PC-3 (cell line): Measurements from ENCODE around the gene SCAI. TPM values are rescaled to one million over a fixed set of nuclear protein-coding genes. Genes with fewer than 3 reads are reported as not detected.

Experiments used
- ATAC-seq: fragments of 200-7000 bp; cut with Tn5 transposase; 2 replicates; pipeline ENCODE4 v1.9.1; 2020; ENCODE audit warnings: mild to moderate bottlenecking, moderate library complexity
- BruUV-seq: library from RNA; stranded (reverse); fragments of 400-500 nt; replicated peaks from 2 replicates; lab custom pipeline; 2021; lab: Mats Ljungman, UMichigan
- CTCF ChIA-PET: fragments of 300-600 bp; sonication (Branson Sonifier 250); formaldehyde crosslinking; loops from one replicate; lab custom pipeline; 2022; ENCODE audit warnings: antibody characterized with exemption; lab: Charles Lee
- POLR2A ChIA-PET: fragments of 300-600 bp; sonication (Branson Sonifier 250); formaldehyde crosslinking; loops from one replicate; lab custom pipeline; 2022; ENCODE audit warnings: antibody characterized with exemption; ENCODE audit not compliant: unreplicated experiment; lab: Charles Lee
- DNase-seq: peaks from one replicate; pipeline ENCODE4 v3.0.0-alpha.2; 2015
- H2AFZ ChIP-seq: fragments of 300-600 bp; sonication (generic); 2 replicates; pipeline ENCODE4 v1.6.0; 2016; ENCODE audit warnings: antibody characterized with exemption, low read length
- H3F3A ChIP-seq: fragments of 300-600 bp; sonication (generic); one replicate; pipeline ENCODE4 v1.6.0; 2017; ENCODE audit warnings: antibody characterized with exemption, low read length, control low read depth, mild to moderate bottlenecking; ENCODE audit not compliant: unreplicated experiment
- H3K27ac ChIP-seq: fragments of 300-600 bp; sonication (generic); 2 replicates; pipeline ENCODE4 v1.5.1; 2016; ENCODE audit warnings: mild to moderate bottlenecking, low read length
- H3K27me3 ChIP-seq: fragments of 300-600 bp; sonication (generic); 2 replicates; pipeline ENCODE4 v1.6.1; 2016; ENCODE audit warnings: low read length, mixed read lengths
- H3K36me3 ChIP-seq: fragments of 300-600 bp; sonication (generic); 2 replicates; pipeline ENCODE4 v1.6.1; 2016; ENCODE audit warnings: low read depth, mixed run types, low read length, mixed read lengths
- H3K4me1 ChIP-seq: fragments of 300-600 bp; sonication (generic); 2 replicates; pipeline ENCODE4 v1.5.1; 2016; ENCODE audit warnings: low read length; ENCODE audit not compliant: insufficient read depth
- H3K4me2 ChIP-seq: fragments of 300-600 bp; sonication (generic); 2 replicates; pipeline ENCODE4 v1.6.0; 2016; ENCODE audit warnings: low read length
- H3K4me3 ChIP-seq: fragments of 300-600 bp; sonication (generic); 2 replicates; pipeline ENCODE4 v1.5.1; 2016; ENCODE audit warnings: mild to moderate bottlenecking, low read length, mixed read lengths
- H3K79me2 ChIP-seq: fragments of 300-600 bp; sonication (generic); 2 replicates; pipeline ENCODE4 v1.6.1; 2017; ENCODE audit warnings: low read length, mixed read lengths
- H3K9ac ChIP-seq: fragments of 300-600 bp; sonication (generic); 2 replicates; pipeline ENCODE4 v1.6.0; 2016; ENCODE audit warnings: mild to moderate bottlenecking, low read length
- H3K9me2 ChIP-seq: fragments of 300-600 bp; sonication (generic); replicated peaks from 2 replicates; pipeline ENCODE4 v1.6.1; 2016; ENCODE audit warnings: mixed run types, low read length, mixed read lengths
- H3K9me3 ChIP-seq: fragments of 300-600 bp; sonication (generic); 2 replicates; pipeline ENCODE4 v1.6.1; 2016; ENCODE audit warnings: low read length, mixed read lengths
- H4K20me1 ChIP-seq: fragments of 300-600 bp; sonication (generic); 2 replicates; pipeline ENCODE4 v1.6.1; 2016; ENCODE audit warnings: low read length, mixed read lengths
- CTCF ChIP-seq: fragments of 300-600 bp; sonication (generic); conservative IDR thresholded peaks from 2 replicates; pipeline ENCODE4 v1.5.1; 2017; ENCODE audit warnings: antibody characterized with exemption, low read depth, mild to moderate bottlenecking, low read length
- EZH2 ChIP-seq: fragments of 300-600 bp; sonication (generic); IDR thresholded peaks from one replicate; pipeline ENCODE4 v1.6.1; 2017; ENCODE audit warnings: antibody characterized with exemption, mild to moderate bottlenecking, low read length; ENCODE audit not compliant: unreplicated experiment
- EZH2phosphoT487 ChIP-seq: fragments of 300-600 bp; sonication (generic); IDR thresholded peaks from 2 replicates; pipeline ENCODE4 v1.6.1; 2018; ENCODE audit warnings: mild to moderate bottlenecking, antibody characterized with exemption, low read length, borderline replicate concordance
- intact Hi-C: fragments of 100-400 bp; cut with micrococcal nuclease; formaldehyde crosslinking; loops from 2 replicates; pipeline ENCODE4 v1.9.0; 2023
- total RNA-seq: library from RNA; depleted of rRNA; stranded (reverse); fragments of >200 nt; gene quantifications from 2 replicates; pipeline ENCODE4 v1.2.3, GENCODE V29; 2014

SCAI gene
- total RNA-seq, 1 experiment from 2014 or later = 5.2 TPM

GRCh38 chr9:125140576-125140975 is 2.8 kb downstream of the SCAI start:
- H3K4me1 ChIP-seq = no peaks in the 10 kb centered on the region; the same call in 1 of the 2 replicates
- H3K4me3 ChIP-seq = no peak overlapping the region
- intact Hi-C loops = loop anchor here (5.0 kb wide), 1 partner anchor 33 kb away; no protein-coding TSS in a partner anchor
- no peak for DNase-seq
- peaks cover 11% of the 10 kb centered on the region; the same call in 1 of the 2 replicates for H3K79me2 ChIP-seq
- ChIA-PET POLR2A (no interaction called here), CTCF (no interaction called here)
- H3K36me3 ChIP-seq = no peaks in the 10 kb centered on the region; the same call in 1 of the 2 replicates
- no peak for ATAC-seq
- no peak overlapping the region for H2AFZ ChIP-seq
- TF ChIP-seq EZH2 = no peak
- no peak for TF ChIP-seq CTCF
- TF ChIP-seq EZH2phosphoT487 = no peak
- no peaks in the 10 kb centered on the region for H4K20me1 ChIP-seq
- no peaks in the 10 kb centered on the region for H3K27me3 ChIP-seq
- H3K9me2 ChIP-seq = no peaks in the 10 kb centered on the region
- no peak overlapping the region for H3K9ac ChIP-seq
- H3K4me2 ChIP-seq = no peak overlapping the region
- no peak overlapping the region for H3K27ac ChIP-seq
- no peaks in the 10 kb centered on the region for H3K9me3 ChIP-seq
- BruUV-seq = no TSS peak
- no peaks in the 10 kb centered on the region for H3F3A ChIP-seq

DNA sequence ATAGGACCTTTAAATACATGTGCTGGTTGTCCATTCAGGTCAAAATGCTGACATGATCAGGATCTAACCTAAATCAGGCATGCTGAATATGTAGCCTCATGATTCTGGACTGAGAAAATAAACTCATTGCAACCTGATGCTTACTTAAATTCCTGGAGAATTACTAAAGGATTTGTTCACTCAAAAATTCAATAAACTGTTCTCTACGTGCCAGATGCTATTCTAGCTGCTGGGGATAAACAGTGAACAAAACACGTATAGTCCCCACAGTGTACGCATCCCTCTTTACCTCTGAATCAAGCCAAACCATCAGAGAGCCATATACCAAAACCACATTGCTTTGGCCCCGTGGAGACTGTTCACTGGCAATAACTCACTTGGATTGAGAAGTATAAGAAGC is 6.1 kb downstream of the SCAI start:
- H3K4me1 ChIP-seq = no peaks in the 10 kb centered on the region; the same call in 1 of the 2 replicates
- ATAC-seq (peak; percentile 95), DNase-seq (peak; percentile 63)
- H3K9me3 ChIP-seq = no peaks in the 10 kb centered on the region
- no peak overlapping the region for H3K9ac ChIP-seq
- BruUV-seq = no TSS peak
- no peak overlapping the region for H3K4me2 ChIP-seq
- H3F3A ChIP-seq = no peaks in the 10 kb centered on the region
- ChIA-PET POLR2A (interaction anchor here (0.5 kb wide), 1 partner anchor 156 kb away, joined by 11 read pairs; no protein-coding TSS in a partner anchor), CTCF (no interaction called here)
- H2AFZ ChIP-seq = no peak overlapping the region
- TF ChIP-seq EZH2 (no peak), CTCF (no peak), EZH2phosphoT487 (no peak)
- H3K9me2 ChIP-seq = no peaks in the 10 kb centered on the region
- no peaks in the 10 kb centered on the region for H4K20me1 ChIP-seq
- H3K27ac ChIP-seq = no peak overlapping the region
- H3K27me3 ChIP-seq = no peaks in the 10 kb centered on the region
- H3K4me3 ChIP-seq = no peak overlapping the region
- peaks cover 5% of the 10 kb centered on the region; the same call in 1 of the 2 replicates for H3K79me2 ChIP-seq
- intact Hi-C loops = no loop called here
- no peaks in the 10 kb centered on the region for H3K36me3 ChIP-seq

- TF ChIP-seq EZH2 (no peak), CTCF (no peak), EZH2phosphoT487 (no peak)
- CTCF ChIA-PET = no interaction called here
- no peaks in the 10 kb centered on the region for H3K9me2 ChIP-seq
These were observed 8.4 kb downstream of the SCAI start for GRCh38 chr9:125134976-125135375.

More at GRCh38 chr9:125134976-125135375, 8.4 kb downstream of the SCAI start:
- Histone ChIP-seq H2AFZ (no peak overlapping the region), H3K27ac (no peak overlapping the region), H3K9ac (no peak overlapping the region), H3K4me1 (no peaks in the 10 kb centered on the region; the same call in 1 of the 2 replicates), H3K27me3 (no peaks in the 10 kb centered on the region), H3K4me3 (no peak overlapping the region), H4K20me1 (no peaks in the 10 kb centered on the region), H3K9me3 (no peaks in the 10 kb centered on the region), H3F3A (no peaks in the 10 kb centered on the region), H3K36me3 (no peaks in the 10 kb centered on the region), H3K79me2 (no peaks in the 10 kb centered on the region), H3K4me2 (no peak overlapping the region)
- POLR2A ChIA-PET = no interaction called here
- ATAC-seq = no peak
- intact Hi-C loops = no loop called here
- no peak for DNase-seq
- no TSS peak for BruUV-seq
